22Rv1 (cell line): Measurements from ENCODE around the gene TRPM5.

Experiments
- H3K27ac ChIP-seq: fragments of 450-650 bp; 2 replicates; pipeline ENCODE4 v1.5.1; 2017
- ZFX ChIP-seq: fragments of 450-650 bp; IDR thresholded peaks from 2 replicates; pipeline ENCODE4 v1.6.1; 2017; ENCODE audit warnings: antibody characterized with exemption, borderline replicate concordance
- TF ChIP-seq, protein P1 (sequence below): fragments of 450-650 bp; IDR thresholded peaks from 2 replicates; pipeline ENCODE4 v1.5.1; 2017; ENCODE audit warnings: mild to moderate bottlenecking

The TRPM5 gene

DNA sequence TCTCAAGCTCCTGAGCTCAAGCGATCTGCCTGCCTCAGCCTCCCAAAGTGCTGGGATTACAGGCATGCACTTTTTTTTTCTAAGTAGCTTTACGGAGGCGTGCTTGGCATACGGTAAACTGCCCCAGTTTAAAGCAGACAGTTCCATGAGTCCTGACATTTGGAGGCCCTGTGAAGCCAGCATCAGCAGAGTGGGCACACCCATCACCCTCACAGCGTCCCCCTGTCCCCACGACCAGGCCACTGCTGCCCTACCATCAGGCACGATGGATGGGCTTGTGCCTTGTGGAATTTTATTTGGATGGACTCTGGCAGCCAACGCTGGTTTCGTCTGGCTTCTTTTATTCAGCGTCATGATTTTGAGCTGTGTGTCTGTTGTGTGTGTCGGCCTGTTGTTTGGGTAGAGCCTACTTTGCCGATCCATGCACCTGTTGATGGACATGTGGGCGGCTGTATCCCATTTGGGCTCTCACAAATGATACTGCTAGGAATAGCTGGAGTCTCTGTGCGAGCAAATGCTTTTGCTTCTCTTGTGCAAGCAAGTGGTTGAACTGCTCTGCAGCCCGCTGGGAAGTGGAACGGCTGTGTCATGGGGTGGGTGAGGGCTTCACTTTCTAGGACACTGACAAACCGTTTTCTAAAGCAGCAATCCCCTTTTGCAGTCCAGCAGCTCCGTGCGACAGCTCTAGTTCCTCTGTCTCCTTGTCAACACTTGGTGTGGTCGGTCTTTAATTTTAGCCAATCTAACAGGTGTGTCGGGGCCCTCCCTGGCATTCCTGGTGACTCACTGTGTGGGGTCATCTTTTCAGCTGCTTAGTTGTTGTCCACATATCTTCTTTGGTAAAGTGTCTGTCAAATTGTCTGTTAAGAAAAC is 24.3 kb upstream of the TRPM5 start:
- H3K27ac ChIP-seq, result no peak overlapping the region
- no peak for TF ChIP-seq ZFX
- TF ChIP-seq, protein P1, sequence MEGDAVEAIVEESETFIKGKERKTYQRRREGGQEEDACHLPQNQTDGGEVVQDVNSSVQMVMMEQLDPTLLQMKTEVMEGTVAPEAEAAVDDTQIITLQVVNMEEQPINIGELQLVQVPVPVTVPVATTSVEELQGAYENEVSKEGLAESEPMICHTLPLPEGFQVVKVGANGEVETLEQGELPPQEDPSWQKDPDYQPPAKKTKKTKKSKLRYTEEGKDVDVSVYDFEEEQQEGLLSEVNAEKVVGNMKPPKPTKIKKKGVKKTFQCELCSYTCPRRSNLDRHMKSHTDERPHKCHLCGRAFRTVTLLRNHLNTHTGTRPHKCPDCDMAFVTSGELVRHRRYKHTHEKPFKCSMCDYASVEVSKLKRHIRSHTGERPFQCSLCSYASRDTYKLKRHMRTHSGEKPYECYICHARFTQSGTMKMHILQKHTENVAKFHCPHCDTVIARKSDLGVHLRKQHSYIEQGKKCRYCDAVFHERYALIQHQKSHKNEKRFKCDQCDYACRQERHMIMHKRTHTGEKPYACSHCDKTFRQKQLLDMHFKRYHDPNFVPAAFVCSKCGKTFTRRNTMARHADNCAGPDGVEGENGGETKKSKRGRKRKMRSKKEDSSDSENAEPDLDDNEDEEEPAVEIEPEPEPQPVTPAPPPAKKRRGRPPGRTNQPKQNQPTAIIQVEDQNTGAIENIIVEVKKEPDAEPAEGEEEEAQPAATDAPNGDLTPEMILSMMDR, result no peak

GRCh38 chr11:2467695-2468055 is 23.4 kb upstream of the TRPM5 start:
- no peak for TF ChIP-seq ZFX
- TF ChIP-seq, protein P1, result no peak
- H3K27ac ChIP-seq, result no peak overlapping the region

GRCh38 chr11:2466869-2467694 is 22.8 kb upstream of the TRPM5 start:
- TF ChIP-seq, protein P1, result no peak
- TF ChIP-seq ZFX, result no peak
- H3K27ac ChIP-seq, result no peak overlapping the region

- no peak overlapping the region for H3K27ac ChIP-seq
- TF ChIP-seq, protein P1, result no peak
- no peak for TF ChIP-seq ZFX
These were observed 21.9 kb upstream of the TRPM5 start for GRCh38 chr11:2466069-2466801.

DNA sequence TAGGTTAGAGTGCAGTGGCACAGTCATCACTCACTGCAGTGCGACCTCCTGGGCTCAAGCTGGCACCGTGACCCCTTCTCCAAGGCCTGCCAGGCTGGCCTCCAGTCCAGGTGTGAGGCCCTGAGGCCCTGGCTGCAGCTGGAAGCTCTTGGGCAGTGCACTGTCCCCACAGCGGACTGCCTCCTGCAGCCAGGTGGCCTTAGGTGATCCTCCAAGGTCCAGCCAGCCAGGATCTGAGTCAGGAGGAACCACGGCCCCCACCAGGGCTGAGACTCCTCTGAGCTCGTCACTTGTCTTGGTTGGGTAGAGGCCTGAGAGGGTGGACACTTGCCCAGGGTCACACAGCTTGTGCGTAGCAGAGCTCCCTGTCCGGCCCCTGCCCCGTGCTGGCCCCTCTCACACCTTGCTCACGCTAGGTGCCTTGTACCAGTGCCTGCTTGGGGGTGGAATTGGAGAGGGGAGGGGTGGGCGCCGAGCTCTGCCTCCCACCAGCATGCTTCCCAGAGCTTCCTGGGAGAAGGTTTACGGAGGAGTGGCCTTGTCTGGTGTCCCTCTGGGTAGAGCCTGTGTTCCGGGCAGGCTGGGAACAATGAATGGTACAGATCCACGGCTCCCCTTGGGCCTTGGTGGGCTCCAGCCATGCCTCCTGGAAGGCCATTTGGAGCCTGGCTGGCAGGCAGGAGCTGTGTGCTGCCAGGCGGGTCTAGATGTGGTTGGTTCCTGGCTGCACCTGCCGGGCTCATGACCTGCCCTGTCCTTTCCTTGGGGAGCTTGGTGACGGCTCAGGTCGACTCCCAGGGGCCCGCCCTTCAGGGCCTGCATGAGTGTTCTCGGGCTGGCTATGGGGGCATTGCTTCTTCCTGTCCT is 21.1 kb upstream of the TRPM5 start:
- TF ChIP-seq, protein P1, result no peak
- no peak for TF ChIP-seq ZFX
- H3K27ac ChIP-seq, result no peak overlapping the region

- H3K27ac ChIP-seq, result no peak overlapping the region
- TF ChIP-seq, protein P1, result no peak
- no peak for TF ChIP-seq ZFX
These were observed 20.3 kb upstream of the TRPM5 start for GRCh38 chr11:2464451-2465165.
